GM23338 (cell line): ENCODE results near the gene GSN. TPM values are rescaled to one million over a fixed set of nuclear protein-coding genes. Genes with fewer than 3 reads are reported as not detected.

Source experiments
- ATAC-seq: fragments of 200-7000 bp; cut with Tn5 transposase; 3 replicates; pipeline ENCODE4 v1.9.1; 2020
- DNase-seq: peaks from one replicate; pipeline ENCODE4 v3.0.0-alpha.2; 2015; ENCODE audit warnings: low spot score
- H2AFZ ChIP-seq: fragments of 200-600 bp; sonication (generic); 2 replicates; pipeline ENCODE4 v1.8.0; 2016; ENCODE audit warnings: antibody characterized with exemption, mild to moderate bottlenecking, moderate library complexity
- H3F3A ChIP-seq: fragments of 200-600 bp; sonication (generic); replicated peaks from 2 replicates; pipeline ENCODE4 v1.8.0; 2017; ENCODE audit warnings: antibody characterized with exemption, mixed run types, low read depth
- H3K27ac ChIP-seq: fragments of 200-600 bp; sonication (generic); 2 replicates; pipeline ENCODE4 v1.6.1; 2016; ENCODE audit warnings: low read depth
- H3K27me3 ChIP-seq: fragments of 200-600 bp; sonication (generic); 2 replicates; pipeline ENCODE4 v1.8.0; 2016; ENCODE audit warnings: mild to moderate bottlenecking, mixed run types, moderate library complexity; ENCODE audit not compliant: insufficient read depth
- H3K36me3 ChIP-seq: fragments of 200-600 bp; sonication (generic); 2 replicates; pipeline ENCODE4 v1.8.0; 2016; ENCODE audit warnings: mild to moderate bottlenecking; ENCODE audit not compliant: insufficient read depth
- H3K4me1 ChIP-seq: fragments of 200-600 bp; sonication (generic); 2 replicates; pipeline ENCODE4 v1.8.0; 2016; ENCODE audit warnings: mild to moderate bottlenecking, moderate library complexity; ENCODE audit not compliant: insufficient read depth
- H3K4me2 ChIP-seq: fragments of 200-600 bp; sonication (generic); 2 replicates; pipeline ENCODE4 v1.7.1; 2017; ENCODE audit warnings: mixed run types
- H3K4me3 ChIP-seq: fragments of 200-600 bp; sonication (generic); 2 replicates; pipeline ENCODE4 v1.6.1; 2016; ENCODE audit warnings: mixed run types
- H3K79me2 ChIP-seq: fragments of 200-600 bp; sonication (generic); replicated peaks from 2 replicates; pipeline ENCODE4 v1.8.0; 2017; ENCODE audit warnings: mild to moderate bottlenecking; ENCODE audit not compliant: insufficient read depth
- H3K9me2 ChIP-seq: fragments of 200-600 bp; sonication (generic); 2 replicates; pipeline ENCODE4 v1.8.0; 2017; ENCODE audit not compliant: insufficient read depth
- H4K20me1 ChIP-seq: fragments of 200-600 bp; sonication (generic); replicated peaks from 2 replicates; pipeline ENCODE4 v1.8.0; 2017; ENCODE audit warnings: mild to moderate bottlenecking; ENCODE audit not compliant: insufficient read depth
- H3K27ac Mint-ChIP-seq: 2 replicates; pipeline ENCODE4 v1.8.0; 2020; ENCODE audit warnings: inconsistent platforms, mild to moderate bottlenecking, moderate library complexity, mixed read lengths
- H3K27me3 Mint-ChIP-seq: 3 replicates; pipeline ENCODE4 v1.8.0; 2022; ENCODE audit warnings: low read depth, mild to moderate bottlenecking, moderate library complexity, mixed read lengths, inconsistent platforms; ENCODE audit not compliant: insufficient read depth, poor library complexity
- H3K36me3 Mint-ChIP-seq: 3 replicates; pipeline ENCODE4 v1.8.0; 2021; ENCODE audit warnings: low read depth, mild to moderate bottlenecking, inconsistent platforms, moderate library complexity, mixed read lengths
- H3K4me1 Mint-ChIP-seq: 3 replicates; pipeline ENCODE4 v1.8.0; 2020; ENCODE audit warnings: mild to moderate bottlenecking, inconsistent platforms, mixed read lengths
- H3K4me3 Mint-ChIP-seq: 3 replicates; pipeline ENCODE4 v1.8.0; 2021; ENCODE audit warnings: moderate library complexity, mild to moderate bottlenecking, inconsistent platforms, mixed read lengths
- H3K9me3 Mint-ChIP-seq: 3 replicates; pipeline ENCODE4 v1.8.0; 2020; ENCODE audit warnings: moderate library complexity, mild to moderate bottlenecking, inconsistent platforms, mixed read lengths
- CREB1 ChIP-seq: fragments of 250-450 bp; sonication (Bioruptor Pico); IDR thresholded peaks from 2 replicates; pipeline ENCODE4 v1.5.0; 2020; ENCODE audit warnings: low read depth, mild to moderate bottlenecking, moderate library complexity
- CTCF ChIP-seq, 2 experiments: fragments of 200-600 bp in 1 of 2; sonication (generic) in 1 of 2; conservative IDR thresholded peaks; 2 replicates each; pipeline versions ENCODE4 v1.5.1 to v1.6.1; 2016 to 2017; ENCODE audit warnings: antibody characterized with exemption in 2 of 2, low read depth in 2 of 2, mild to moderate bottlenecking in 2 of 2, moderate library complexity in 1 of 2
- ETS1 ChIP-seq: IDR thresholded peaks from 2 replicates; pipeline ENCODE4 v1.6.1; 2016; ENCODE audit warnings: antibody characterized with exemption
- EZH2 ChIP-seq: fragments of 200-600 bp; sonication (generic); IDR thresholded peaks from one replicate; pipeline ENCODE4 v1.8.0; 2017; ENCODE audit warnings: antibody characterized with exemption, mild to moderate bottlenecking, low read depth; ENCODE audit not compliant: unreplicated experiment
- EZH2phosphoT487 ChIP-seq: fragments of 200-600 bp; sonication (generic); IDR thresholded peaks from one replicate; pipeline ENCODE4 v1.8.1; 2018; ENCODE audit warnings: antibody characterized with exemption; ENCODE audit not compliant: unreplicated experiment
- JUNB ChIP-seq: IDR thresholded peaks from one replicate; pipeline ENCODE4 v1.6.1; 2016; ENCODE audit warnings: antibody characterized with exemption; ENCODE audit not compliant: unreplicated experiment
- NANOG ChIP-seq: IDR thresholded peaks from 2 replicates; pipeline ENCODE4 v1.6.1; 2016; ENCODE audit warnings: antibody characterized with exemption, borderline replicate concordance
- REST ChIP-seq: IDR thresholded peaks from one replicate; pipeline ENCODE4 v1.6.1; 2018; ENCODE audit warnings: antibody characterized with exemption; ENCODE audit not compliant: unreplicated experiment
- ZNF114 ChIP-seq: fragments of 250-450 bp; sonication (Bioruptor Pico); IDR thresholded peaks from 2 replicates; pipeline ENCODE4 v1.5.0; 2020; ENCODE audit warnings: mild to moderate bottlenecking, moderate library complexity
- ZNF331 ChIP-seq: fragments of 250-450 bp; sonication (Bioruptor Pico); IDR thresholded peaks from 2 replicates; pipeline ENCODE4 v1.5.0; 2020; ENCODE audit warnings: low read depth, mild to moderate bottlenecking, moderate library complexity
- ZNF462 ChIP-seq: fragments of 250-450 bp; sonication (Bioruptor Pico); IDR thresholded peaks from 2 replicates; pipeline ENCODE4 v1.5.0; 2020; ENCODE audit warnings: mild to moderate bottlenecking, moderate library complexity
- polyA plus RNA-seq: library from polyadenylated mRNA; unstranded; fragments of >200 nt; fragmentation: Nextera tagmentation; extraction: Ambion mirVana; gene quantifications from 2 replicates; pipeline ENCODE4 v1.2.1, GENCODE V29; 2016
- total RNA-seq: library from RNA; depleted of rRNA; stranded (reverse); fragments of >200 nt; shearing (Covaris generic); gene quantifications from 2 replicates; pipeline ENCODE4 v1.2.3, GENCODE V29; 2014

Gene GSN
- total and polyA plus RNA-seq, 2 experiments from 2014 or later: 30.2 to 85.7 TPM

- Histone ChIP-seq H2AFZ (no peak overlapping the region), H3K27me3 (peaks cover 26% of the 10 kb centered on the region)
- no peak for DNase-seq
Observed at GRCh38 chr9:121302786-121303185, 34.8 kb downstream of the GSN start.

More at GRCh38 chr9:121302786-121303185, 34.8 kb downstream of the GSN start:
- ATAC-seq: no peak
- Histone ChIP-seq H3F3A (0 out of 2 replicates have a peak, but pooled peaks cover 8% of the 10 kb centered on the region), H3K4me1 (peaks cover 22% of the 10 kb centered on the region), H3K9me2 (no peaks in the 10 kb centered on the region), H3K4me2 (no peak overlapping the region), H3K4me3 (no peak overlapping the region), H3K27ac (no peak overlapping the region), H4K20me1 (no peaks in the 10 kb centered on the region; the same call in 1 of the 2 replicates), H3K79me2 (no peaks in the 10 kb centered on the region), H3K36me3 (no peaks in the 10 kb centered on the region)
- H3K27me3 Mint-ChIP-seq: peaks cover 14% of the 10 kb centered on the region
- no peak overlapping the region for H3K4me3 Mint-ChIP-seq
- no peaks in the 10 kb centered on the region for H3K9me3 Mint-ChIP-seq
- H3K36me3 Mint-ChIP-seq: peaks cover 4% of the 10 kb centered on the region; the same call in 1 of the 3 replicates
- TF ChIP-seq NANOG: no peak
- no peak for TF ChIP-seq REST
- no peak for TF ChIP-seq EZH2phosphoT487
- TF ChIP-seq JUNB: no peak
- TF ChIP-seq CTCF (conservative IDR thresholded peaks at IDR 0.05; ENCODE audit: low read depth in 2 of 2): no peak
- TF ChIP-seq ZNF462: no peak
- TF ChIP-seq ETS1: no peak
- no peak for TF ChIP-seq ZNF114
- TF ChIP-seq ZNF331 (CRISPR knock-in tag): no peak
- no peak for TF ChIP-seq CREB1 (CRISPR knock-in tag)
- no peak for TF ChIP-seq EZH2
- no peak overlapping the region for H3K27ac Mint-ChIP-seq
- H3K4me1 Mint-ChIP-seq: peaks cover 25% of the 10 kb centered on the region
